ENCODE data around the gene EIF4EBP2. TPM values are rescaled to one million over a fixed set of nuclear protein-coding genes. Genes with fewer than 3 reads are reported as not detected.
A peak's percentile ranks its signal among the peaks of the same experiment; 100 is the strongest.

The EIF4EBP2 gene
- total and polyA plus RNA-seq, 2 experiments from 2014 or later, result 42.0 to 131 TPM

- no peak for TF ChIP-seq NANOG (IDR thresholded peaks at IDR 0.05; ENCODE audit: borderline replicate concordance)
- TF ChIP-seq, protein P1, sequence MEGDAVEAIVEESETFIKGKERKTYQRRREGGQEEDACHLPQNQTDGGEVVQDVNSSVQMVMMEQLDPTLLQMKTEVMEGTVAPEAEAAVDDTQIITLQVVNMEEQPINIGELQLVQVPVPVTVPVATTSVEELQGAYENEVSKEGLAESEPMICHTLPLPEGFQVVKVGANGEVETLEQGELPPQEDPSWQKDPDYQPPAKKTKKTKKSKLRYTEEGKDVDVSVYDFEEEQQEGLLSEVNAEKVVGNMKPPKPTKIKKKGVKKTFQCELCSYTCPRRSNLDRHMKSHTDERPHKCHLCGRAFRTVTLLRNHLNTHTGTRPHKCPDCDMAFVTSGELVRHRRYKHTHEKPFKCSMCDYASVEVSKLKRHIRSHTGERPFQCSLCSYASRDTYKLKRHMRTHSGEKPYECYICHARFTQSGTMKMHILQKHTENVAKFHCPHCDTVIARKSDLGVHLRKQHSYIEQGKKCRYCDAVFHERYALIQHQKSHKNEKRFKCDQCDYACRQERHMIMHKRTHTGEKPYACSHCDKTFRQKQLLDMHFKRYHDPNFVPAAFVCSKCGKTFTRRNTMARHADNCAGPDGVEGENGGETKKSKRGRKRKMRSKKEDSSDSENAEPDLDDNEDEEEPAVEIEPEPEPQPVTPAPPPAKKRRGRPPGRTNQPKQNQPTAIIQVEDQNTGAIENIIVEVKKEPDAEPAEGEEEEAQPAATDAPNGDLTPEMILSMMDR (conservative IDR thresholded peaks at IDR 0.05; ENCODE audit: low read depth in 2 of 2), result no peak
- no peak for TF ChIP-seq EZH2 (IDR thresholded peaks at IDR 0.05; ENCODE audit: low read depth, unreplicated experiment)
- TF ChIP-seq, protein P2, sequence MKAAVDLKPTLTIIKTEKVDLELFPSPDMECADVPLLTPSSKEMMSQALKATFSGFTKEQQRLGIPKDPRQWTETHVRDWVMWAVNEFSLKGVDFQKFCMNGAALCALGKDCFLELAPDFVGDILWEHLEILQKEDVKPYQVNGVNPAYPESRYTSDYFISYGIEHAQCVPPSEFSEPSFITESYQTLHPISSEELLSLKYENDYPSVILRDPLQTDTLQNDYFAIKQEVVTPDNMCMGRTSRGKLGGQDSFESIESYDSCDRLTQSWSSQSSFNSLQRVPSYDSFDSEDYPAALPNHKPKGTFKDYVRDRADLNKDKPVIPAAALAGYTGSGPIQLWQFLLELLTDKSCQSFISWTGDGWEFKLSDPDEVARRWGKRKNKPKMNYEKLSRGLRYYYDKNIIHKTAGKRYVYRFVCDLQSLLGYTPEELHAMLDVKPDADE (IDR thresholded peaks at IDR 0.05), result no peak
- no peak for TF ChIP-seq ZNF114 (CRISPR knock-in tag; IDR thresholded peaks at IDR 0.05)
- no peak for TF ChIP-seq ZNF331 (CRISPR knock-in tag; IDR thresholded peaks at IDR 0.05; ENCODE audit: low read depth)
- no peak for TF ChIP-seq STAT1 (IDR thresholded peaks at IDR 0.05; ENCODE audit: unreplicated experiment)
- no peak for TF ChIP-seq REST (IDR thresholded peaks at IDR 0.05; ENCODE audit: unreplicated experiment)
- no peak for TF ChIP-seq JUNB (IDR thresholded peaks at IDR 0.05; ENCODE audit: unreplicated experiment)
- no peak for TF ChIP-seq POLR2AphosphoS5 (IDR thresholded peaks at IDR 0.05; ENCODE audit: low read depth)
These were observed 44.3 kb downstream of the EIF4EBP2 start (continued) for GRCh38 chr10:70448236-70448635.

DNA sequence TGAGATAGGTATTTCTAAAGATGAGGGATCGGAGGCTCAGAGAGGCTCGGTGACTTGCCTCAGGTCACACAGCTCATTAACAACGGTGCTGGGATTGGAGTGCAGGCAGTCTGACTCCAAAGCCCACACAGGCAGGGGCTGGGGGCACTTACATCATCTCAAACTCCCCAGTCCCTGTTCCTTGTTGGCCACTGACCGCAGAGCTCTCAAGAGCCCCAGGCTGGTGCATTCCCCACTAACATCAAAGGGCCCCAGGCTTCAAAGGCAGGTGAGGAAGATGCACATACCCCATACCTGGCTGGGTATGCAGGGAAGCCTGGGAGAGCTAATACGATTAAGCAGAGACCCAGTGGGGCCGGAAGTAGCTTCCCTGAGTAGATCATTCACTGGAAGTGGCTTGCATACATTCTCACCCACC lies 51.3 kb downstream of the EIF4EBP2 start:
- Histone ChIP-seq H3K79me2 (replicated peaks; ENCODE audit: insufficient read depth) (no peaks in the 10 kb centered on the region), H3K4me3 (no peak overlapping the region), H3K36me3 (ENCODE audit: insufficient read depth) (no peaks in the 10 kb centered on the region), H3K9me2 (ENCODE audit: insufficient read depth) (no peaks in the 10 kb centered on the region), H3K4me1 (ENCODE audit: insufficient read depth) (peaks cover 70% of the 10 kb centered on the region), H3K4me2 (peak overlapping the region; percentile 31), H3K27ac (ENCODE audit: low read depth) (peak overlapping the region; percentile 61), H3K27me3 (ENCODE audit: insufficient read depth) (peaks cover 44% of the 10 kb centered on the region), H2AFZ (no peak overlapping the region), H3F3A (replicated peaks; ENCODE audit: low read depth) (peaks cover 24% of the 10 kb centered on the region), H4K20me1 (replicated peaks; ENCODE audit: insufficient read depth) (no peaks in the 10 kb centered on the region)
- ATAC-seq (peak; percentile 74), DNase-seq (ENCODE audit: low spot score) (peak; percentile 98)
- Mint-ChIP-seq H3K4me3 (peak overlapping the region; percentile 39; the same call in 2 of the 3 replicates), H3K27ac (peak overlapping the region; percentile 94), H3K9me3 (no peaks in the 10 kb centered on the region; the same call in 2 of the 3 replicates), H3K36me3 (ENCODE audit: low read depth) (no peaks in the 10 kb centered on the region), H3K4me1 (peaks cover 54% of the 10 kb centered on the region), H3K27me3 (ENCODE audit: insufficient read depth, low read depth, poor library complexity) (peaks cover 56% of the 10 kb centered on the region)
- peak; percentile 54; the same call in 1 of the 2 replicates for TF ChIP-seq CREB1 (CRISPR knock-in tag; IDR thresholded peaks at IDR 0.05; ENCODE audit: low read depth)
- TF ChIP-seq ZNF331 (CRISPR knock-in tag; IDR thresholded peaks at IDR 0.05; ENCODE audit: low read depth), result no peak; the same call in 1 of the 2 replicates
- TF ChIP-seq, protein P2 (IDR thresholded peaks at IDR 0.05), result peak; percentile 82; the same call in 1 of the 2 replicates
